ENCODE data around the gene MME.

DNA sequence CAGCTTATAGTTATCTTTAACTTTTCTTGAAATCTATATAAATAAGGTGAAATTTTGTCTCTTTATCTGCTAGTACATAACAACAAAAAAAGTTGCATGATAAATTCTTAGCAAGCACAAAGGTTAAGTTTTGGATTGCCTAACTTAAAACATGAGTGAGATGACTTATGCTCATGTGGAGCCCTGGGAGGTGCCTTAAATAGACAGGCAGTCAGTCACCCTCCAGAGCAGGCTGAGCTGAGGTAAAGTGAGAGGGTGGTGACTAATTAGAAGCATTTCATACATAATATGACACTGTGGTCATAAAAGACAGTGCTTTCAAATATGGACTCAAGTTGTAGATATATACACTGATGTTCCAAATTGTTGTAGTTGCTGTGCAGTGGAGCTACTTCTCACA, 14.6 kb upstream of the MME start:
- TF ChIP-seq, protein P1, sequence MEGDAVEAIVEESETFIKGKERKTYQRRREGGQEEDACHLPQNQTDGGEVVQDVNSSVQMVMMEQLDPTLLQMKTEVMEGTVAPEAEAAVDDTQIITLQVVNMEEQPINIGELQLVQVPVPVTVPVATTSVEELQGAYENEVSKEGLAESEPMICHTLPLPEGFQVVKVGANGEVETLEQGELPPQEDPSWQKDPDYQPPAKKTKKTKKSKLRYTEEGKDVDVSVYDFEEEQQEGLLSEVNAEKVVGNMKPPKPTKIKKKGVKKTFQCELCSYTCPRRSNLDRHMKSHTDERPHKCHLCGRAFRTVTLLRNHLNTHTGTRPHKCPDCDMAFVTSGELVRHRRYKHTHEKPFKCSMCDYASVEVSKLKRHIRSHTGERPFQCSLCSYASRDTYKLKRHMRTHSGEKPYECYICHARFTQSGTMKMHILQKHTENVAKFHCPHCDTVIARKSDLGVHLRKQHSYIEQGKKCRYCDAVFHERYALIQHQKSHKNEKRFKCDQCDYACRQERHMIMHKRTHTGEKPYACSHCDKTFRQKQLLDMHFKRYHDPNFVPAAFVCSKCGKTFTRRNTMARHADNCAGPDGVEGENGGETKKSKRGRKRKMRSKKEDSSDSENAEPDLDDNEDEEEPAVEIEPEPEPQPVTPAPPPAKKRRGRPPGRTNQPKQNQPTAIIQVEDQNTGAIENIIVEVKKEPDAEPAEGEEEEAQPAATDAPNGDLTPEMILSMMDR (IDR thresholded peaks at IDR 0.05; ENCODE audit: control extremely low read depth in 1 of 3, insufficient read depth in 1 of 3, low read depth in 1 of 3, low read length in 3 of 3), result no peak
- TF ChIP-seq POLR2A (IDR thresholded peaks at IDR 0.05; ENCODE audit: control extremely low read depth in 1 of 2, low read depth in 2 of 2, low read length in 2 of 2) (no peak), CBX5 (IDR thresholded peaks at IDR 0.05; ENCODE audit: low read depth, low read length) (no peak), FOSL1 (IDR thresholded peaks at IDR 0.05; ENCODE audit: insufficient read depth, low read depth, low read length) (no peak), POLR2AphosphoS5 (IDR thresholded peaks at IDR 0.05; ENCODE audit: low read depth, low read length) (no peak), EZH2 (IDR thresholded peaks at IDR 0.05; ENCODE audit: low read depth, low read length, severe bottlenecking) (no peak), RNF2 (IDR thresholded peaks at IDR 0.05; ENCODE audit: borderline replicate concordance, low read depth, low read length, missing control alignments, poor library complexity, severe bottlenecking) (no peak), RFX5 (IDR thresholded peaks at IDR 0.05; ENCODE audit: borderline replicate concordance, low read depth, low read length) (no peak), TEAD4 (IDR thresholded peaks at IDR 0.05; ENCODE audit: low read depth, low read length) (no peak), EP300 (IDR thresholded peaks at IDR 0.05; ENCODE audit: borderline replicate concordance in 1 of 2, low read depth in 2 of 2, low read length in 2 of 2) (no peak), TAF1 (IDR thresholded peaks at IDR 0.05; ENCODE audit: low read depth, low read length) (no peak), BRCA1 (IDR thresholded peaks at IDR 0.05; ENCODE audit: low read depth, low read length) (no peak)

Data from H1 (cell line).